Measurements from ENCODE around the gene DNM3.
A peak's percentile ranks its signal among the peaks of the same experiment; 100 is the strongest.
"Not testable (repeated sequence)": the region's sequence is repeated elsewhere in the genome, so short reads cannot be mapped to it uniquely, and the experiment has no call there.

Gene DNM3

DNA sequence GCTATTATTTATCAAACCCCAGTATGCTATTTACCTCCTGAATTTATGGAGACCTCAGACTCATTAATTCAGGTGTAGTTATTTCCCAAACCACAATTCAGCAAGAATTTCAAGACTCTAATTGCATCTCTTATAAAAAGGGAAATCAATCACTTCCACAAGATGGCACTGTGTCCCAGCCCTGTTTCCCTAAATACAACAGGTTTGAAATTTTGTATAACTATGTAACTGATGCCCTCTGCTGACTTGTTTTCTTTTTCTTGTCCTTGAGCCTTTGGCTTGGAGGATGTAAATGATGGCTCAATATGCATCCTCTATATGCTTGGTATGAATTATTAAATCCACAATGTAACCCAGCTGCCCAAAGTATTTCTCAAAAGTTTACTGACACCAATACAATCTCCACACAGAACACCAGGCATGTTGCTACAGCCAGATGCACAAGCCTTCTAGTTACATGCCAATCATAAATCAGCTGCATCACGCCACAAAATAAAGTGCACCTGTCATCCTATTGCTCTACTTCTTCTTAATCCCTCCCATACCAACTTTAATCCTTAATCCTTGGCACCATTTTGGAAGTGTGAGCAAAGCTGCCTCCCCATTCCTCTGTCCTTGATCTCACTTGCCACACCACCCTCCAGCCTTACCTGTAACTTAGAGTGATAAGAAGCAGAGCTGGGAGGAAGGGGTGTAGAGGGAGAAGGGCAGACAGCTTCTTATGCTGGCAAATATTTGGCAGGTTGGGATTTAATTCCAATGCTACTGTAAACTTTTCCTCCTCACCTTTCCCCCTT, 588.2 kb downstream of the DNM3 start:
- Mint-ChIP-seq H3K4me3 (no peak overlapping the region), H3K4me1 (peaks cover 36% of the 10 kb centered on the region), H3K27me3 (no peaks in the 10 kb centered on the region), H3K9me3 (peaks cover 0 to 5% of the 10 kb centered on the region in 2 donors), H3K27ac (peak overlapping the region in 1 of 2 donors; percentile 22)
- ATAC-seq (peak; percentile 76), DNase-seq (no peak)

DNA sequence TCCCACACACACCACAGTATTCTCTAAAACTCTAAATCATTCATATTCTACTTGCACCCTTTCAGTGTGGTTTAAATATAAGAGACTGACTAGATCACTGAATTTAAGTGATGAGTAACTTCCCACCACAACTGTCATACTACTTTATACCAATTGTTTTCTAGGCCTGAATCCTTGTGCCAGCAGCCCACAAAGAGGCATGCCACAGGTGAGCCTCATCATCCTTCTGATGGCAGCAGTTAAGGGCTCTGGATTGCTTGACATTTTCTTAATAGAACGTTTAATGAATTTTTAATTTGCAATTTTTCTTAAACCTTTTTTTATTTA, 588.8 kb downstream of the DNM3 start:
- DNase-seq (no peak), ATAC-seq (peak; percentile 63)
- H3K4me1 Mint-ChIP-seq = peaks cover 36% of the 10 kb centered on the region
- H3K9me3 Mint-ChIP-seq = peaks cover 0 to 7% of the 10 kb centered on the region in 2 donors
- peak overlapping the region in 1 of 2 donors; percentile 22 for H3K27ac Mint-ChIP-seq
- no peak overlapping the region for H3K4me3 Mint-ChIP-seq
- no peaks in the 10 kb centered on the region for H3K27me3 Mint-ChIP-seq

DNA sequence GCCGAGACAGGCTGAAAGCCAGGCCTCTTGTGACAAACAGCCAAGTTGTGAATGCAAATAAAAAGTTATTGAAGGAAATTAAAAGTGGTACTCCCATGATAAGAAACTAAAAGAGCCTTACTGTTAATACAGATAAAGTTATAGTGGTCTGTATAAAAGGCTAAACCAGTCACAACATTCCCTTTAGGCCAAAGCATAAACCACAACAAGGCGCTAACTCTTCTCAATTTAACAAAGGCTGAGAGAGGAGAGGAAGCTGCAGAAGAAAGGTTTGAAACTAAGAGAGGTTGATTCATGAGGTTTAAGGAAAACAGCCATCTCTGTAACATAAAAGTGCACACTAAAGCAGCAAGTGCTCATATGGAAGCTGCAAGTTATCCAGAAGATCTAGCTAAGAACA, 589.9 kb downstream of the DNM3 start:
- Mint-ChIP-seq H3K4me3 (peak overlapping the region; percentile 9 to 33), H3K9me3 (peaks cover 0 to 7% of the 10 kb centered on the region in 2 donors), H3K27me3 (no peaks in the 10 kb centered on the region), H3K4me1 (peaks cover 36% of the 10 kb centered on the region), H3K27ac (peak overlapping the region in 1 of 2 donors; percentile 22)
- ATAC-seq (peak; percentile 32), DNase-seq (no peak)

DNA sequence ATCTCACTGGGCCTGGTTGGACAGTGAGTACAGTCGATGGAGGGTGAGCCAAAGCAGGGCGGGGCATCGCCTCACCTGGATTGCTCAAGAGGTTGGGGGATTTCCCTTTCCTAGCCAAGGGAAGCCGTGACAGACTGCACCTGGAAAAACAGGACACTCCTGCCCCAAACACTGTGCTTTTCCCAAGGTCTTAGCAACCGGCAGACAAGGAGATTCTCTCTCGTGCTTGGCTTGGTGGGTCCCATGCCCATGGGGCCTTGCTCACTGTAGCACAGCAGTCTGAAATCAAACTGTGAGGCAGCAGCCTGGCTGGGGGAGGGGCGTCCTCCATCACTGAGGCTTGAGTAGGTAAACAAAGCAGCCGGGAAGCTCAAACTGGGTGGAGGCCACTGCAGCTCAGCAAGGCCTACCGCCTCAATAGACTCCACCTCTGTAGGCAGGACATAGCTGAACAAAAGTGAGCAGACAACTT, 590.5 kb downstream of the DNM3 start:
- H3K4me1 Mint-ChIP-seq = peaks cover 36% of the 10 kb centered on the region
- DNase-seq (no peak), ATAC-seq (no peak)
- H3K4me3 Mint-ChIP-seq = no peak overlapping the region
- no peak overlapping the region for H3K27ac Mint-ChIP-seq
- no peaks in the 10 kb centered on the region for H3K27me3 Mint-ChIP-seq
- peaks cover 0 to 7% of the 10 kb centered on the region in 2 donors for H3K9me3 Mint-ChIP-seq

DNA sequence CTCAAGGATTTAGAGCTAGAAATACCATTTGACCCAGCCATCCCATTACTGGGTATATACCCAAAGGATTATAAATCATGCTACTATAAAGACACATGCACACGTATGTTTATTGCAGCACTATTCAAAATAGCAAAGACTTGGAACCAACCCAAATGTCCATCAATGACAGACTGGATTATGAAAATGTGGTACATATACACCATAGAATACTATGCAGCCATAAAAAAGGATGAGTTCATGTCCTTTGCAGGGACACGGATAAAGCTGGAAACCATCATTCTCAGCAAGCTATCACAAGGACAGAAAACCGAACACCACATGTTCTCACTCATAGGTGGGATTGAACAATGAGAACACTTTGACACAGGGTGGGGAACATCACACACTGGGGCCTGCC, 595.9 kb downstream of the DNM3 start:
- H3K9me3 Mint-ChIP-seq, ATAC-seq, DNase-seq, H3K4me3 Mint-ChIP-seq, H3K27me3 Mint-ChIP-seq, H3K27ac Mint-ChIP-seq: not testable (repeated sequence)
- peaks cover 29% of the 10 kb centered on the region for H3K4me1 Mint-ChIP-seq

DNA sequence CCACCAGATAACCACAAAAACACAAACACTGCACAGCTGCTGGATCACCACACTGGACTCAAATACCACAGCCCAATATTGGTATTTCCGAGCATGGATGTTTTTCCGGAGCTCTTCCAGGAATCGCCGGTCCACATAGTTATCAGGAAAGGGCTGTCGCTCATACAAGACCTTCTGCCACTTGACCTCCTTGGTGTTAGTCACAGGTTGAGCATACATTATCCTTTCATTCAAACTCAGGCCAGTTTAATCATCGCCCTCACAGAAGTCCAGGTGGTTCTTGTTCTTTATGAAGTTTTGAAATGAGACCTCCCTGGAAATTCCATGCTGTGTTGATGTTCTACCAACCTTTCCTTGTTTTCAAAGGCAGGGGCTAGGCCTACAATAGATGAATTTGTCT, 601.1 kb downstream of the DNM3 start:
- peak overlapping the region in 1 of 2 donors; percentile 90 for H3K4me3 Mint-ChIP-seq
- no peak for DNase-seq
- no peak overlapping the region for H3K27ac Mint-ChIP-seq
- ATAC-seq = no peak
- peaks cover 33% of the 10 kb centered on the region for H3K4me1 Mint-ChIP-seq
- peaks cover 0 to 4% of the 10 kb centered on the region in 2 donors for H3K9me3 Mint-ChIP-seq
- no peaks in the 10 kb centered on the region for H3K27me3 Mint-ChIP-seq

DNA sequence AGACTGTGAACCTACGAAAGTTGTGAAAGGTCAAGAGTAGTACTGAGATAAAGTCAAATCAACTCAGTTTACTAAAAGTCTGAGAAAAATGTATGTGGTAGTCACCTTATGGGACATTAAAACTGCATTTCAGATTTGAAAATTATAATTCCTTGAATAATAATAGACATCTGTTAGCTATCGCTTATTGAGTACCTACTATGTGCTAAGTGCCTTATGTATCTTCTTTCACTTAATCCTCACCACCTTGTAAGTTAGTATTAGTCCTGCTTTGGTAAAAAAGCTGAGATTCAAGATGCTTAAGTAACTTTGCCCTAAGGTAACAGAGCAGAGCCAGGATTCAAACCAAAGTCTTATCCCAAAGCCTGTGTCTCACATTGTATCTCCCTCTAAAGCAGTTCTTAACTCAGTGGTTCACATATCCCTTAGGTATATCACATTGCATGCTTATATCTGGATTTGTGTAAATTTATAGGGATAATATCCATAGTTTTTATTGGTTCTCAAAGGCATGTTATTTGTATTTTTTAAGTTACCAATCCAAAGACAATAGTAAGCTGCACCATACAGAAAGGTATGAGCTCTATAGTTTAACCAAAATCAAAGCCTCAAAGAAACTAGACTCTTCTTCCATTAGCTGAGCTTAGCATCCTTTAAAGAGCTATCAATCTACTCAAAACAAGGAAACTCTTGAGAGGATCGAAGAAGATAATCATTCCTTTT, 601.7 kb downstream of the DNM3 start:
- DNase-seq (no peak), ATAC-seq (no peak)
- Mint-ChIP-seq H3K9me3 (peaks cover 0 to 4% of the 10 kb centered on the region in 2 donors), H3K27me3 (no peaks in the 10 kb centered on the region), H3K4me1 (peaks cover 33% of the 10 kb centered on the region), H3K4me3 (peak overlapping the region; percentile 90), H3K27ac (peak overlapping the region; percentile 95 to 96)

DNA sequence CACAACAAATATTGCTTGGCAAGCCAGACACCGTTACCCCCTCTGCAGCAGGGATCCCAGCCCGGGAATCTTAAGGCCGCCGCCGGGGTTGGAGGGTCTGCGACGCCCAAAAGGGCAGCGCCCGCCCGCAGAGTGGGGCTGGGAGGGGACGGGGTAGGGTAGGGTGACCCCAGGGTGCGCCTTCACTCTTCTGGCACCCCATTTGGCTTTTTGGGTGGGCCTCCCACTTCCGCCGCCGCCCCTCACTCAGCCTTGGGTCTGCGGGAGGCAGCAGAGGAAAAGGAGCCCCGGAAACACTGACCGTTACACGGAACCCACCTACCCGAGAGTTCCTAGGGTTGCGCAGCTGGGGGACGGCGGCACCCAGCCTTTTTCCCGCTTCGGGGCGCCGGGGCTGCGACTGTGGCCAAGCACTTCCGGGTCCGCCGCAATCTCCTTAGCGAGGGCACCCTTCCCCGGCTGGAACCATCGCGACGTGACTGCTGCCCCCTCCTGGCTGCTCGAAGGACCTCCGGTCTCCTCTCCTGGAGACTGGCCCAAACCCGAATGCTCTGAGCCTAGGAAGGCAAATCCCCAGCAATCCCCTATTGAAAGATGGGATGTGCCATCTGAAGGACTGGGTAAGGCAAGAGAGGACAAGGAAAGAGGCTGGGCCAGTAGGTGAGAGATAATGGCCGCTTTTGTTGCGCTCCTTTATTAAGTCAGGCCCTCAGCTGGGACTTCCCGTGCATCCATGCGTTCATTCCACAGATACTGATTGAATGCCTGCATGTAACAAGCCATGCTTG, 602.6 kb downstream of the DNM3 start, which contains the start of gene PIGC:
Gene PIGC (minus strand): TSS at position 404 of the 788 bp plus-strand sequence. CDS start 1,447 bp downstream, outside the sequence.
- Mint-ChIP-seq H3K27me3 (no peaks in the 10 kb centered on the region), H3K4me3 (peak within 1 kb of the TSS; percentile 90), H3K27ac (peak within 1 kb of the TSS; percentile 95 to 96), H3K9me3 (no peaks in the 10 kb centered on the region), H3K4me1 (peaks cover 33% of the 10 kb centered on the region)
- DNase-seq (peak; percentile 89 to 92), ATAC-seq (peak; percentile 99)

DNA sequence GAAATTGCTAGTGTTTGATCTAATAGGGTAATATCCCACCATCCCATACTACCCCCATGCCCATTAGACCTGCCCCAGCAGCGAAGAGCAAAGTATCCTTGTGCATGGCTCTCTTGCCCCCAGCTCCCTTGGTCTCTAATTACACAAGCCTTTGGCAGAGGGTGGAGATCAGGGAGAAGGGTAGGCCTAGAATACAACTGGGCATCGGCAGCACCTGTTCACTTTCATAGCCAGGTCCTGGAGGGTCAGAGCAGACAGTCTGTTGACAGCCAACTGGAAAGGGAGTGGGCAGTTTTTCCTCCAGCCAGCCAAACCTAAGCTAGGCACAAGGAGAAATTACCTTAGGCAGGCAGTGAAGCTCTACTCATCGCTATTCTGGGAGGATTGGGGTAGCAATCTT, 605.2 kb downstream of the DNM3 start:
- H3K27ac Mint-ChIP-seq = no peak overlapping the region
- H3K27me3 Mint-ChIP-seq = no peaks in the 10 kb centered on the region
- H3K4me3 Mint-ChIP-seq = no peak overlapping the region
- H3K4me1 Mint-ChIP-seq = peaks cover 41% of the 10 kb centered on the region
- ATAC-seq = no peak
- no peaks in the 10 kb centered on the region for H3K9me3 Mint-ChIP-seq
- DNase-seq = no peak

DNA sequence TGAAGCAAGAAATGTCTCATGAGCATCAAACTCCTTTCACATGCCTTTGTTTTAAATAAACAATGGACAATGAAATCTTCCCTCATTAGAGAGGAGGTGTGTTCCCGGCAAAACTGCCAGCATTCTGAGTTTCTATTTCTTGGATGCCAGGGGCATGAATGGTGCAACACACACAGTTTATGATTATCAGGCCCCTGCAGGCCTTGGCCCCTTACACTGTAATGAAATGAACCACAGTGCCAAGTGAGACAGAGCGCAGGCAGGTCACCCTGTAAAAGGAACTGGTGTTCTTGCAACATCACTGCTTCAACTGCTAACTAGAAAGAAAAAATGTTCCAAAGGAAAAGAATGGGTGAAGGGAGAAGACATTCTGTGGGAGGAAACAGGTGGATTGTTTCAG, 606.3 kb downstream of the DNM3 start:
- Mint-ChIP-seq H3K27me3 (no peaks in the 10 kb centered on the region), H3K4me1 (peaks cover 30% of the 10 kb centered on the region), H3K9me3 (no peaks in the 10 kb centered on the region), H3K4me3 (no peak overlapping the region), H3K27ac (no peak overlapping the region)
- DNase-seq (no peak), ATAC-seq (no peak)

DNA sequence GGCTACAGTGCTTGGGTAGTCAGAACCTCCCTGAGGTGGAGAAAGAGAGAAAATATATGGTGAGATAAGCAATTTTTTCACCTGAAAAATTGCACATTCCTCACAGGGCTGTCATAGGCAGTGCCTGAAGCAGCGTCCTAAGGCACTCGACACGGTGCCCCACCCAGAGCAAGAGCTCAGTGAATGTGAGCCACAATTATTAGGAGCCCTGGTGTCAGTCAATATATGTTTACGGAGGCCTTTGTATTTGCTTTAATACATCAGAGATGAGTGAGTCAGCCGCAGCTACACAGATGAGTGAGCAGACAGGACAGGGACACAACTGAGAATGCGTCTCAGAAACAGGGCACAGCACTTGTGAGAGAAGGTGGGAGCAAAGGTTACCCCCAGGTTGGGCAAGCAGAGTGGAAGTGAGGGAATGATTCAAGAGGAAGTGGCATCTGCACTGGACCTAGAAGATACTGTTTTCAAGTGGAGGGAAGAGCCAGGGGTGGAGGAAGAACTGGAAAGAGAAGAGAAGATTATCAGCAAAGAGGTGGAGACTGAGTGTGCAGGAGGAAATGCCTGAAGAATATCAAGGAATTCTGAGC, 607.8 kb downstream of the DNM3 start:
- ATAC-seq = peak; percentile 15
- H3K4me1 Mint-ChIP-seq = peaks cover 30% of the 10 kb centered on the region
- H3K4me3 Mint-ChIP-seq = no peak overlapping the region
- no peak for DNase-seq
- no peak overlapping the region for H3K27ac Mint-ChIP-seq
- H3K27me3 Mint-ChIP-seq = no peaks in the 10 kb centered on the region
- H3K9me3 Mint-ChIP-seq = no peaks in the 10 kb centered on the region

DNA sequence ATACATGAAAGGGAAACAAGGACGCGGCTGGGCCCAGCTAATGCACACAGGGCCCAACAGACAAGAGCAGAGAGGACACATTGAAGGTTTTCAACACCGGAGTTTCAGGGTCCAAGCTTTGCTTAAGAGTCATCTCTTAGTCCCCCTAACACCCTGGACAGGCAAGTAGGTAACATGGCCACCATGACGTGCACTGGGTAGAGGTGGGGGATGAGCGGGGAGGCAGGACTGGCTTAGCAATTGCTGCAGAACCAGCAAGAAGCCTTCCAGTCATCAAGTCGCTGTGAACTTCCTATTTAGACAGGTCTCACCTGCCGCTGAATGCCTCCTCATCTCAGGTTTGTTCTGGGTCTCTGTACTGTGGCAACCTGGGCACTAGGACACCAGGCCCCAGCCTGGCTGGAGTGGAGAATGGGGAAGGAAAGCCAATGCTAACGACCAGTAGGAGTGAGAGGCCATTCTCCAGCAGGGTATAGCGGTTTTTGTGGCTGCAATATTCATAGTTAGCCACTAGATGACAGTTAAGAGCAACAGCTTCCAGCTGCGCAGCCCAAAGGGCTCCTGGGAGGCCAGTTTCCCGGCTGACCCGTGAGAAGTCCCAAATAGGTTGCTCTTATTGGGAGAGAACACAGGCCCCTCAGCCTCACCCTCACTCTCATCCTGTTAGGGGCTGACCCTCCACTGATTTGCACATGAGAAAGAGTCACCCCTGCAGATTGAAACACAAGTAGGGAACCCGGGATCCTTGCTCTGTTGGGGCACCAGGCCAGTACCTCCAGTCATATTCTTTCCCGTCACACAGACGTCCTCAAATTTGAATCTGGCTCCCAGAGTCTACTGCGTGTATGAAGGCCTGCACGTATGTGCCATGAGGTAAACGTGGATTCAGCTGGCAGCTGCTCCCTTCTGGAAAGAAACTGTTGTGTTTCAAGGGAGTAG, 608.6 kb downstream of the DNM3 start:
- H3K27me3 Mint-ChIP-seq = no peaks in the 10 kb centered on the region
- peak overlapping the region in 1 of 2 donors; percentile 23 for H3K4me3 Mint-ChIP-seq
- H3K4me1 Mint-ChIP-seq = peaks cover 26% of the 10 kb centered on the region
- no peaks in the 10 kb centered on the region for H3K9me3 Mint-ChIP-seq
- no peak overlapping the region for H3K27ac Mint-ChIP-seq
- peak; percentile 53 for ATAC-seq
- peak; percentile 23 to 34 for DNase-seq

DNA sequence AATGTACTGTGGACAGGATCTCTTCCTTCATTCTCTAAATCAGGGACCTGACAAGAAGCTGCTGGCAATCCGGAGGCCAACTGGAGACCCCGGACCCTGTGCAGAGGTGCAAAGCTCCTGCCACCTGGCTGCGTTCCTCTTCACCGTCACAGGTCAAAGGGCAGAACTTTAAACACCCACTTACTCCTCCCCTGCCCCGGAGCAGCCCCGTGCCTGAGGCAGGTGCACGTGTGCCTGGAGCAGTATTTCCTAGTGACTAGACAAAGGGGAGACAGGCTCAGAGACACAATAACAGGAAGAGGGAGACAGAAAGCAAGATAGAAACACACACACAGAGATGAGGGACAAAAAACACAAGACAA, 609.2 kb downstream of the DNM3 start:
- H3K4me1 Mint-ChIP-seq = peaks cover 26% of the 10 kb centered on the region
- no peak for DNase-seq
- H3K27me3 Mint-ChIP-seq = no peaks in the 10 kb centered on the region
- H3K4me3 Mint-ChIP-seq = peak overlapping the region in 1 of 2 donors; percentile 44
- no peaks in the 10 kb centered on the region for H3K9me3 Mint-ChIP-seq
- no peak for ATAC-seq
- no peak overlapping the region for H3K27ac Mint-ChIP-seq

DNA sequence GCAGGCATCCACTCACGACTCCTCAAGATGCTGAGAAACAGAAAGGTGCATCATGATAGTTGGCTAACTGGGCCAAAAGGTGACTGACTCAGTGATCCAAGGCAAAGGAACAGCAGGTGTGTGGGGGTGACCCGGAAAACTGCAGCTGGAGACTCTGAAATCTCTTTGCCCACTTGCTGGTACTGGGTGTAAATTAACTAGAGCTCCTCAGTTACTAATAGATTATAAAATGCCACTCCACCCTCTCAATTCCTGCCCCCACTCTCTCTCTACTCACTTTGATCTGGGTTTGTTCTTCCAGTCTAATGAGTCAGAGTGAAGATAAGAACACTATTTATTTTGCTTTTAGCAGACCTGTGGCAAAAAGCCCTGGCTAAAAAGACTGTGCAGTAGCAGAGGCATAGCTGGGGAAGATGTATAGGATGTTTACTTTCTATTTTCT, 609.7 kb downstream of the DNM3 start:
- no peak overlapping the region for H3K4me3 Mint-ChIP-seq

More for the DNA sequence above, 609.7 kb downstream of the DNM3 start:
- Mint-ChIP-seq H3K27me3 (no peaks in the 10 kb centered on the region), H3K9me3 (no peaks in the 10 kb centered on the region), H3K4me1 (peaks cover 26% of the 10 kb centered on the region), H3K27ac (no peak overlapping the region)
- ATAC-seq (peak; percentile 86), DNase-seq (peak in 1 of 2 donors; percentile 29)

All from stimulated activated naive CD8-positive, alpha-beta T cell treated with anti-CD3 and anti-CD28 coated beads, Interleukin-15, amount 100 ng/mL, for 72 hours (primary cell).